H9 (cell line): ENCODE results near the gene DAD1. TPM values are rescaled to one million over a fixed set of nuclear protein-coding genes. Genes with fewer than 3 reads are reported as not detected.

Source experiments
- DNase-seq: peaks from one replicate; pipeline ENCODE4 v3.0.0-alpha.2; 2017
- H2AFZ ChIP-seq: one replicate; pipeline ENCODE4 v1.6.1; 2013; ENCODE audit warnings: mild to moderate bottlenecking, low read length, control low read depth, moderate library complexity
- H2AK5ac ChIP-seq: 2 replicates; pipeline ENCODE4 v1.6.1; 2013; ENCODE audit warnings: low read length, control low read depth, mixed read lengths; ENCODE audit not compliant: insufficient read length
- H2BK120ac ChIP-seq: one replicate; pipeline ENCODE4 v1.6.1; 2013; ENCODE audit warnings: low read depth, mild to moderate bottlenecking, low read length, control low read depth, inconsistent platforms; ENCODE audit not compliant: poor library complexity, severe bottlenecking
- H2BK12ac ChIP-seq: 2 replicates; pipeline ENCODE4 v1.6.1; 2013; ENCODE audit warnings: low read length, control low read depth, mixed read lengths, low read depth; ENCODE audit not compliant: insufficient read length
- H2BK15ac ChIP-seq: 2 replicates; pipeline ENCODE4 v1.6.1; 2013; ENCODE audit warnings: low read depth, low read length, control low read depth
- H2BK20ac ChIP-seq: one replicate; pipeline ENCODE4 v1.6.1; 2013; ENCODE audit warnings: low read depth, mild to moderate bottlenecking, low read length, control low read depth, inconsistent platforms; ENCODE audit not compliant: poor library complexity, severe bottlenecking
- H2BK5ac ChIP-seq: 2 replicates; pipeline ENCODE4 v1.6.1; 2013; ENCODE audit warnings: low read length, control low read depth, mixed read lengths; ENCODE audit not compliant: insufficient read length
- H3K14ac ChIP-seq: 2 replicates; pipeline ENCODE4 v1.6.1; 2013; ENCODE audit warnings: low read length, control low read depth; ENCODE audit not compliant: insufficient read depth
- H3K18ac ChIP-seq: 2 replicates; pipeline ENCODE4 v1.6.1; 2013; ENCODE audit warnings: low read depth, mild to moderate bottlenecking, mixed read lengths, low read length, control low read depth; ENCODE audit not compliant: insufficient read length
- H3K23ac ChIP-seq: 2 replicates; pipeline ENCODE4 v1.6.1; 2013; ENCODE audit warnings: low read length, control low read depth, mixed read lengths, low read depth; ENCODE audit not compliant: insufficient read length
- H3K23me2 ChIP-seq: 2 replicates; pipeline ENCODE4 v1.6.1; 2013; ENCODE audit warnings: low read depth, mild to moderate bottlenecking, mixed read lengths, low read length, control low read depth; ENCODE audit not compliant: insufficient read length, poor library complexity, severe bottlenecking
- H3K27ac ChIP-seq: 2 replicates; pipeline ENCODE4 v1.5.1; 2013; ENCODE audit warnings: low read length, control low read depth, mixed read lengths, low read depth; ENCODE audit not compliant: insufficient read length
- H3K27me3 ChIP-seq: 2 replicates; pipeline ENCODE4 v1.6.1; 2013; ENCODE audit warnings: low read length, control low read depth, inconsistent platforms; ENCODE audit not compliant: insufficient read depth
- H3K4ac ChIP-seq: 2 replicates; pipeline ENCODE4 v1.6.1; 2013; ENCODE audit warnings: low read depth, mild to moderate bottlenecking, control low read depth, inconsistent platforms, low read length, moderate library complexity
- H3K4me1 ChIP-seq: 2 replicates; pipeline ENCODE4 v1.6.1; 2013; ENCODE audit warnings: low read length, control low read depth, inconsistent platforms; ENCODE audit not compliant: insufficient read depth
- H3K4me2 ChIP-seq: 2 replicates; pipeline ENCODE4 v1.6.1; 2013; ENCODE audit warnings: low read length, control low read depth, mixed read lengths; ENCODE audit not compliant: insufficient read length, insufficient read depth
- H3K56ac ChIP-seq: 2 replicates; pipeline ENCODE4 v1.6.1; 2013; ENCODE audit warnings: low read depth, mild to moderate bottlenecking, mixed read lengths, low read length, control low read depth; ENCODE audit not compliant: insufficient read length
- H3K79me1 ChIP-seq: 2 replicates; pipeline ENCODE4 v1.6.1; 2013; ENCODE audit warnings: low read depth, mild to moderate bottlenecking, moderate library complexity, low read length, control low read depth, inconsistent platforms; ENCODE audit not compliant: insufficient read depth, poor library complexity, severe bottlenecking
- H3K79me2 ChIP-seq: 2 replicates; pipeline ENCODE4 v1.6.1; 2013; ENCODE audit warnings: low read length, control low read depth, inconsistent platforms; ENCODE audit not compliant: insufficient read depth
- H3K9ac ChIP-seq: 2 replicates; pipeline ENCODE4 v1.6.1; 2013; ENCODE audit warnings: low read length, control low read depth, mixed read lengths; ENCODE audit not compliant: insufficient read length; ENCODE audit errors: extremely low read depth
- H3K9me3 ChIP-seq: one replicate; pipeline ENCODE4 v1.6.1; 2013; ENCODE audit warnings: low read depth, low read length, inconsistent platforms; ENCODE audit not compliant: control insufficient read depth
- H3T11ph ChIP-seq: one replicate; pipeline ENCODE4 v1.6.1; 2013; ENCODE audit warnings: mild to moderate bottlenecking, low read length, control low read depth, inconsistent platforms
- H4K20me1 ChIP-seq: one replicate; pipeline ENCODE4 v1.6.1; 2013; ENCODE audit not compliant: control insufficient read depth, insufficient read length, insufficient read depth
- H4K5ac ChIP-seq: 2 replicates; pipeline ENCODE4 v1.6.1; 2013; ENCODE audit warnings: low read depth, mild to moderate bottlenecking, mixed read lengths, low read length, control low read depth; ENCODE audit not compliant: insufficient read length
- H4K8ac ChIP-seq: replicated peaks from 2 replicates; pipeline ENCODE4 v1.6.1; 2013; ENCODE audit warnings: low read length, control low read depth, mixed read lengths, low read depth; ENCODE audit not compliant: insufficient read length
- H4K91ac ChIP-seq: 2 replicates; pipeline ENCODE4 v1.6.1; 2013; ENCODE audit warnings: low read depth, mild to moderate bottlenecking, moderate library complexity, mixed read lengths, low read length, control low read depth; ENCODE audit not compliant: insufficient read length
- H3K27ac Mint-ChIP-seq, 3 experiments: 2 replicates in 2 of 3; 3 replicates in 1 of 3; pipeline ENCODE4 v1.8.0; 2020 to 2021; ENCODE audit warnings: mixed read lengths in 3 of 3, mild to moderate bottlenecking in 1 of 3, moderate library complexity in 1 of 3
- H3K27me3 Mint-ChIP-seq: 2 replicates; pipeline ENCODE4 v1.8.0; 2021; ENCODE audit warnings: low read depth, mild to moderate bottlenecking, moderate library complexity, mixed read lengths
- H3K36me3 Mint-ChIP-seq, 3 experiments: 2 replicates in 2 of 3; 3 replicates in 1 of 3; pipeline ENCODE4 v1.8.0; 2020 to 2021; ENCODE audit warnings: low read depth in 3 of 3, mixed read lengths in 3 of 3; ENCODE audit not compliant: insufficient read depth in 1 of 3
- H3K4me1 Mint-ChIP-seq, 2 experiments: 2 replicates each; pipeline ENCODE4 v1.8.0; 2020; ENCODE audit warnings: mixed read lengths in 2 of 2
- H3K4me3 Mint-ChIP-seq, 2 experiments: 2 replicates in 1 of 2; 3 replicates in 1 of 2; pipeline ENCODE4 v1.8.0; 2020 to 2021; ENCODE audit warnings: mild to moderate bottlenecking in 2 of 2, mixed read lengths in 2 of 2, moderate library complexity in 1 of 2
- H3K9me3 Mint-ChIP-seq, 2 experiments: 2 replicates in 1 of 2; 3 replicates in 1 of 2; pipeline ENCODE4 v1.8.0; 2020; ENCODE audit warnings: mild to moderate bottlenecking in 2 of 2, mixed read lengths in 2 of 2, moderate library complexity in 1 of 2
- WGBS: extraction: QIAGEN DNeasy Blood & Tissue Kit; methylation state at CpG from one replicate; pipeline ENCODE4 v1.1.7; 2013; ENCODE audit warnings: missing lambda C conversion rate, low lambda C conversion rate, mixed read lengths; ENCODE audit not compliant: insufficient read length; ENCODE audit errors: extremely low coverage; 5-methylcytosine and 5-hydroxymethylcytosine counted together
- total RNA-seq: library from RNA; stranded (reverse); gene quantifications from 2 replicates; pipeline ENCODE4 v1.2.1, GENCODE V29; 2021
- TF ChIP-seq, protein P1 (sequence below): fragments of 200-600 bp; sonication (generic); conservative IDR thresholded peaks from 3 replicates; pipeline ENCODE4 v1.8.0; 2021; ENCODE audit warnings: antibody characterized with exemption, mild to moderate bottlenecking

Gene DAD1
- total RNA-seq, 1 experiment from 2014 or later = 127 TPM

DNA sequence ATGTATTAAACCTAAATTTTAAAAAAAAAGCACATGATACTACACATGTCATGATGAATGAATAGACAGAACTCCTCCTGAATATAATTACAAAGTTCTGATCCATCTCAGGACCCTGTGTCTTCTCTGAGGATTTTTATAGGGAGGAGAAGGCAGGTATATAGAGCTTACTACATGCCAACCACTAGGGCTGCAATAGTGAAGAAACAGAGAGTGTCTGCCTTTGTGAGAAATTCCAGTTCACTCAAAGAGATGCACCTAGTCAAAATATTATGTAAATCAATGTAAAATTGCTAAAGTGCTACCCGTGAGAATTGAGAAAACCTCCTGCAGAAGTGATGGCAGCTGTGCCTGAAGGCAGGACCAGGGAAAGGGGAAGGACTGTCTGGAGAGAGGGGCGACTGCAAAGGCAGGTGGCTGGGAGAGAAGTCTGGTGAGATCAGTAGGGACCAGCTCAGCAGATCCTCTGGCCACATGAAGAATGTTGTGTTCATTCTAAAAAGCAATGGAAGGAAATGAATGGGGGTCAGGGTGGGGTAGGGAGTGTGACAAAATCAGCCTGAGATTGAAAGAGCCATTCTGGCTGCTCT is 24.2 kb upstream of the DAD1 start:
- Histone ChIP-seq H2BK12ac (no peak overlapping the region), H3K9ac (no peak overlapping the region), H3K79me2 (no peaks in the 10 kb centered on the region), H3K23ac (no peak overlapping the region), H3K4me2 (no peak overlapping the region), H3K56ac (no peak overlapping the region), H3K4me1 (peaks cover 3% of the 10 kb centered on the region; the same call in 1 of the 2 replicates), H3K18ac (no peak overlapping the region), H3K23me2 (no peaks in the 10 kb centered on the region), H4K91ac (no peak overlapping the region), H4K8ac (no peak overlapping the region), H3T11ph (no peak overlapping the region), H3K14ac (no peak overlapping the region), H2BK120ac (no peak overlapping the region), H3K27me3 (no peaks in the 10 kb centered on the region), H3K27ac (no peak overlapping the region), H4K5ac (no peak overlapping the region), H3K4ac (no peak overlapping the region), H2AK5ac (no peak overlapping the region), H3K79me1 (no peaks in the 10 kb centered on the region), H3K9me3 (no peaks in the 10 kb centered on the region), H4K20me1 (no peaks in the 10 kb centered on the region), H2BK20ac (no peak overlapping the region), H2BK15ac (no peak overlapping the region), H2AFZ (no peak overlapping the region), H2BK5ac (no peak overlapping the region)
- H3K27me3 Mint-ChIP-seq = no peaks in the 10 kb centered on the region
- TF ChIP-seq, protein P1, sequence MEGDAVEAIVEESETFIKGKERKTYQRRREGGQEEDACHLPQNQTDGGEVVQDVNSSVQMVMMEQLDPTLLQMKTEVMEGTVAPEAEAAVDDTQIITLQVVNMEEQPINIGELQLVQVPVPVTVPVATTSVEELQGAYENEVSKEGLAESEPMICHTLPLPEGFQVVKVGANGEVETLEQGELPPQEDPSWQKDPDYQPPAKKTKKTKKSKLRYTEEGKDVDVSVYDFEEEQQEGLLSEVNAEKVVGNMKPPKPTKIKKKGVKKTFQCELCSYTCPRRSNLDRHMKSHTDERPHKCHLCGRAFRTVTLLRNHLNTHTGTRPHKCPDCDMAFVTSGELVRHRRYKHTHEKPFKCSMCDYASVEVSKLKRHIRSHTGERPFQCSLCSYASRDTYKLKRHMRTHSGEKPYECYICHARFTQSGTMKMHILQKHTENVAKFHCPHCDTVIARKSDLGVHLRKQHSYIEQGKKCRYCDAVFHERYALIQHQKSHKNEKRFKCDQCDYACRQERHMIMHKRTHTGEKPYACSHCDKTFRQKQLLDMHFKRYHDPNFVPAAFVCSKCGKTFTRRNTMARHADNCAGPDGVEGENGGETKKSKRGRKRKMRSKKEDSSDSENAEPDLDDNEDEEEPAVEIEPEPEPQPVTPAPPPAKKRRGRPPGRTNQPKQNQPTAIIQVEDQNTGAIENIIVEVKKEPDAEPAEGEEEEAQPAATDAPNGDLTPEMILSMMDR = peak; percentile 38; the same call in 1 of the 3 replicates
- H3K4me1 Mint-ChIP-seq = peaks cover 13 to 15% of the 10 kb centered on the region in 2 experiments
- DNase-seq = no peak
- H3K9me3 Mint-ChIP-seq = peaks cover 2 to 3% of the 10 kb centered on the region in 2 experiments; a peak in 2 of 5 replicates
- peak overlapping the region in 2 of 3 experiments; percentile 22 to 58; a peak in 5 of 7 replicates for H3K27ac Mint-ChIP-seq
- WGBS = no CpG with 5 or more reads among the region's 2 CpGs
- no peak overlapping the region for H3K4me3 Mint-ChIP-seq
- H3K36me3 Mint-ChIP-seq = peaks cover 12 to 34% (median 26%) of the 10 kb centered on the region in 3 experiments
